ENCODE measurements around the gene RNMT. TPM values are rescaled to one million over a fixed set of nuclear protein-coding genes. Genes with fewer than 3 reads are reported as not detected.

Gene RNMT
- total RNA-seq, 1 donor from 2014 or later: 45.8 TPM

DNA sequence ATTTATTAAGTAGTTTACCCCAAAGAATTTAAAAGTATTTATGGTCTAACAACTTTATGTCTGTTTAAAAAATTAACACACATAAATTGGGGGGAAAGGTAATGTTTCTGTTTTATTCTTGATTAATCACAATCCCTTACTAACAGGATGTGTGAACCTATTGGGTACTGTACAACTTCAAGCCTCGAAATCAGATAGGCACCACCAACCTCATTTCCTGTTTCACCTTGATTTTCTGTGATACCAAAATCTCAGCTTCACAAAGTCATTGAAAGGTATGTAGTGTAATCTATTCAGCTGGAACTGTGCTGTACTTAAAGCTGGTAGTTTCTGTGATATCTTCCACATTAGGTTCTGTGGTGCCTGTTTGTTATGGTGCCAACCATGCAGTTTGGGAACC, 4.0 kb downstream of the RNMT start:
- H3K4me3 Mint-ChIP-seq (ENCODE audit: unreplicated experiment): no peak overlapping the region
- H4K20me1 ChIP-seq (ENCODE audit: insufficient read depth, low read length): peaks cover 26% of the 10 kb centered on the region
- peaks cover 70% of the 10 kb centered on the region for H3K79me2 ChIP-seq (ENCODE audit: insufficient read depth, low read length)
- TF ChIP-seq EZH2 (IDR thresholded peaks at IDR 0.05; ENCODE audit: insufficient read depth, low read length): no peak
- TF ChIP-seq, protein P1, sequence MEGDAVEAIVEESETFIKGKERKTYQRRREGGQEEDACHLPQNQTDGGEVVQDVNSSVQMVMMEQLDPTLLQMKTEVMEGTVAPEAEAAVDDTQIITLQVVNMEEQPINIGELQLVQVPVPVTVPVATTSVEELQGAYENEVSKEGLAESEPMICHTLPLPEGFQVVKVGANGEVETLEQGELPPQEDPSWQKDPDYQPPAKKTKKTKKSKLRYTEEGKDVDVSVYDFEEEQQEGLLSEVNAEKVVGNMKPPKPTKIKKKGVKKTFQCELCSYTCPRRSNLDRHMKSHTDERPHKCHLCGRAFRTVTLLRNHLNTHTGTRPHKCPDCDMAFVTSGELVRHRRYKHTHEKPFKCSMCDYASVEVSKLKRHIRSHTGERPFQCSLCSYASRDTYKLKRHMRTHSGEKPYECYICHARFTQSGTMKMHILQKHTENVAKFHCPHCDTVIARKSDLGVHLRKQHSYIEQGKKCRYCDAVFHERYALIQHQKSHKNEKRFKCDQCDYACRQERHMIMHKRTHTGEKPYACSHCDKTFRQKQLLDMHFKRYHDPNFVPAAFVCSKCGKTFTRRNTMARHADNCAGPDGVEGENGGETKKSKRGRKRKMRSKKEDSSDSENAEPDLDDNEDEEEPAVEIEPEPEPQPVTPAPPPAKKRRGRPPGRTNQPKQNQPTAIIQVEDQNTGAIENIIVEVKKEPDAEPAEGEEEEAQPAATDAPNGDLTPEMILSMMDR (IDR thresholded peaks at IDR 0.05; ENCODE audit: insufficient read depth, low read depth, low read length): no peak
- H3K4me1 Mint-ChIP-seq (ENCODE audit: low read depth, unreplicated experiment): peaks cover 15% of the 10 kb centered on the region
- H3K27me3 Mint-ChIP-seq (ENCODE audit: low read depth, unreplicated experiment): no peaks in the 10 kb centered on the region
- DNase-seq (ENCODE audit: low read depth) (no peak), FAIRE-seq (no peak)
- no peaks in the 10 kb centered on the region for H3K4me1 ChIP-seq (ENCODE audit: insufficient read depth, low read length)
- no peak overlapping the region for H3K4me3 ChIP-seq (ENCODE audit: insufficient read depth, low read depth, low read length)
- no peak overlapping the region for H3K27ac Mint-ChIP-seq (ENCODE audit: unreplicated experiment)
- no peak overlapping the region for H3K9ac ChIP-seq (ENCODE audit: low read length)
- no peak overlapping the region for H3K4me2 ChIP-seq (ENCODE audit: low read length)
- H3K36me3 Mint-ChIP-seq (ENCODE audit: low read depth, unreplicated experiment): peaks cover 5% of the 10 kb centered on the region
- no peak overlapping the region for H2AFZ ChIP-seq (ENCODE audit: low read depth, low read length)
- peaks cover 9% of the 10 kb centered on the region for H3K36me3 ChIP-seq (ENCODE audit: insufficient read depth, low read length)
- H3K9me3 Mint-ChIP-seq (ENCODE audit: unreplicated experiment): no peaks in the 10 kb centered on the region
- H3K27me3 ChIP-seq (ENCODE audit: insufficient read depth, low read length): no peaks in the 10 kb centered on the region
- H3K9me3 ChIP-seq (ENCODE audit: insufficient read depth, low read depth, low read length): no peaks in the 10 kb centered on the region
- H3K27ac ChIP-seq (ENCODE audit: low read depth, low read length): no peak overlapping the region

DNA sequence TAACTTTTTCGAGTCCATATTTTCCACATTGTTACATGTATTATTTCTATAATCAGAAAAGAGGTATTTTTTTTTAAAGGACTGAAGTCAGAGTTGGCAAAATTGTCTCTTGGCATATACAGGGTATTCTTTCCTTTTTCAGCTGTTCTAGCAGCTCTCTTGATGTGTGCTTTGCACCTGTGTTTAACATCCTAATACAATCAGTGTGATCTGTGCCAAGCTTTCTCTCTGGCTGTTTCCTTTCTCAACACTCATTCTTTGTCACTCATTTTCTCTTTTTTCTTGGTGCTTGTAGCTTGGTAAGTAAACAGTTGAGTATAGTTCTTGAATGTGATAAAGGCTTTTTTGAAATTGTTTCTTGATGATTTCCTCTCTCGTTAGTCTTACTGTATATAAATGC, 9.2 kb downstream of the RNMT start:
- H3K4me3 Mint-ChIP-seq (ENCODE audit: unreplicated experiment): no peak overlapping the region
- H3K27ac Mint-ChIP-seq (ENCODE audit: unreplicated experiment): no peak overlapping the region
- Histone ChIP-seq H3K9ac (ENCODE audit: low read length) (no peak overlapping the region), H2AFZ (ENCODE audit: low read depth, low read length) (no peak overlapping the region), H3K4me3 (ENCODE audit: insufficient read depth, low read depth, low read length) (no peak overlapping the region), H3K36me3 (ENCODE audit: insufficient read depth, low read length) (peaks cover 39% of the 10 kb centered on the region), H3K4me2 (ENCODE audit: low read length) (no peak overlapping the region), H4K20me1 (ENCODE audit: insufficient read depth, low read length) (peaks cover 1% of the 10 kb centered on the region), H3K9me3 (ENCODE audit: insufficient read depth, low read depth, low read length) (no peaks in the 10 kb centered on the region), H3K79me2 (ENCODE audit: insufficient read depth, low read length) (peaks cover 18% of the 10 kb centered on the region), H3K27me3 (ENCODE audit: insufficient read depth, low read length) (no peaks in the 10 kb centered on the region), H3K27ac (ENCODE audit: low read depth, low read length) (no peak overlapping the region), H3K4me1 (ENCODE audit: insufficient read depth, low read length) (no peaks in the 10 kb centered on the region)
- no peaks in the 10 kb centered on the region for H3K27me3 Mint-ChIP-seq (ENCODE audit: low read depth, unreplicated experiment)
- H3K36me3 Mint-ChIP-seq (ENCODE audit: low read depth, unreplicated experiment): peaks cover 6% of the 10 kb centered on the region
- FAIRE-seq: no peak
- no peaks in the 10 kb centered on the region for H3K4me1 Mint-ChIP-seq (ENCODE audit: low read depth, unreplicated experiment)
- no peaks in the 10 kb centered on the region for H3K9me3 Mint-ChIP-seq (ENCODE audit: unreplicated experiment)
- DNase-seq (ENCODE audit: low read depth): no peak
- TF ChIP-seq EZH2 (IDR thresholded peaks at IDR 0.05; ENCODE audit: insufficient read depth, low read length): no peak
- TF ChIP-seq, protein P1 (IDR thresholded peaks at IDR 0.05; ENCODE audit: insufficient read depth, low read depth, low read length): no peak

DNA sequence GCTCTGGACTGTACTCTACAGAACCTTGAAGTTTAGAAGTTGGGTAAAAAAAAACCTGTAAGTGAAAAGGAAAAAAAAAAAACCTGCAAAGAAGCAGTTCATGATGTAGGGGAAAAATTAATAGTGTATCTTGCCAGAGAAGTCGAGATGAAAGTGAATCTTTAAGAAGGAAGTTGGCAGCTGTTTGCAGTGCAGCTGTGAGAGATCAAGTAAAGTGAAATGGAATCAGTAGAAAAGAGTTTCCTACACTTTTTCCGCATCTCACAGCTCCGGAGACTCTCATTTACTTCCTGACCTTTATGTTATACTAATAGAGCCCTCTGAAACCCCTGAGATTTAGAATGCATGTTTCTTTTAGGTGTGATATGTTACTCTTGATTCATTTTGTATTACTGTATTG, 19.2 kb downstream of the RNMT start:
- no peak overlapping the region for H3K9ac ChIP-seq (ENCODE audit: low read length)
- H3K27me3 Mint-ChIP-seq (ENCODE audit: low read depth, unreplicated experiment): no peaks in the 10 kb centered on the region
- H3K9me3 Mint-ChIP-seq (ENCODE audit: unreplicated experiment): no peaks in the 10 kb centered on the region
- H3K4me1 ChIP-seq (ENCODE audit: insufficient read depth, low read length): no peaks in the 10 kb centered on the region
- H3K4me1 Mint-ChIP-seq (ENCODE audit: low read depth, unreplicated experiment): no peaks in the 10 kb centered on the region
- no peak overlapping the region for H2AFZ ChIP-seq (ENCODE audit: low read depth, low read length)
- no peaks in the 10 kb centered on the region for H3K9me3 ChIP-seq (ENCODE audit: insufficient read depth, low read depth, low read length)
- H4K20me1 ChIP-seq (ENCODE audit: insufficient read depth, low read length): no peaks in the 10 kb centered on the region
- DNase-seq (ENCODE audit: low read depth) (no peak), FAIRE-seq (no peak)
- no peaks in the 10 kb centered on the region for H3K27me3 ChIP-seq (ENCODE audit: insufficient read depth, low read length)
- no peak overlapping the region for H3K4me2 ChIP-seq (ENCODE audit: low read length)
- H3K4me3 Mint-ChIP-seq (ENCODE audit: unreplicated experiment): no peak overlapping the region
- no peak overlapping the region for H3K27ac Mint-ChIP-seq (ENCODE audit: unreplicated experiment)
- H3K4me3 ChIP-seq (ENCODE audit: insufficient read depth, low read depth, low read length): no peak overlapping the region
- no peaks in the 10 kb centered on the region for H3K79me2 ChIP-seq (ENCODE audit: insufficient read depth, low read length)
- TF ChIP-seq EZH2 (IDR thresholded peaks at IDR 0.05; ENCODE audit: insufficient read depth, low read length): no peak
- TF ChIP-seq, protein P1 (IDR thresholded peaks at IDR 0.05; ENCODE audit: insufficient read depth, low read depth, low read length): no peak
- no peak overlapping the region for H3K27ac ChIP-seq (ENCODE audit: low read depth, low read length)
- peaks cover 41% of the 10 kb centered on the region for H3K36me3 ChIP-seq (ENCODE audit: insufficient read depth, low read length)
- H3K36me3 Mint-ChIP-seq (ENCODE audit: low read depth, unreplicated experiment): peaks cover 25% of the 10 kb centered on the region

All from astrocyte (in vitro differentiated cells and primary cell).